ENCODE results near the gene EPHB4.

DNA sequence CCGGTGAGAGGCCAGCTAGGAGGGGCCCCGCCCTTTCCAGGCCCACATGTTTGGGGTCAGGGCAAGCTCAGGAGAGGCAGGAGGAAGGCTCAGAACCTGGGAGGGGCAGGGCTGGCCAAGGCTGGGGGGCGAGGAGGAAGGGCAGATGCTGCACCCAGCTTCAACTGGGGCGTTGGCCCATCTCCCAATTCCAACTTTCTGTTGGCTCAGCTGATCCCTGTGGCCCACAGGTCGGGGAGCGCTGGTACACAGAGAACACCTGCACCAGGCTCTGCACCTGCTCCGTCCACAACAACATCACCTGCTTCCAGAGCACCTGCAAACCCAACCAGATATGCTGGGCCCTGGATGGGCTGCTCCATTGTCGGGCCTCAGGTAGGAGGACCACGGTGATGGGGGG, 53.8 kb downstream of the EPHB4 start:
- no peak for TF ChIP-seq POLR2A (IDR thresholded peaks at IDR 0.05)
- TF ChIP-seq, protein P1, sequence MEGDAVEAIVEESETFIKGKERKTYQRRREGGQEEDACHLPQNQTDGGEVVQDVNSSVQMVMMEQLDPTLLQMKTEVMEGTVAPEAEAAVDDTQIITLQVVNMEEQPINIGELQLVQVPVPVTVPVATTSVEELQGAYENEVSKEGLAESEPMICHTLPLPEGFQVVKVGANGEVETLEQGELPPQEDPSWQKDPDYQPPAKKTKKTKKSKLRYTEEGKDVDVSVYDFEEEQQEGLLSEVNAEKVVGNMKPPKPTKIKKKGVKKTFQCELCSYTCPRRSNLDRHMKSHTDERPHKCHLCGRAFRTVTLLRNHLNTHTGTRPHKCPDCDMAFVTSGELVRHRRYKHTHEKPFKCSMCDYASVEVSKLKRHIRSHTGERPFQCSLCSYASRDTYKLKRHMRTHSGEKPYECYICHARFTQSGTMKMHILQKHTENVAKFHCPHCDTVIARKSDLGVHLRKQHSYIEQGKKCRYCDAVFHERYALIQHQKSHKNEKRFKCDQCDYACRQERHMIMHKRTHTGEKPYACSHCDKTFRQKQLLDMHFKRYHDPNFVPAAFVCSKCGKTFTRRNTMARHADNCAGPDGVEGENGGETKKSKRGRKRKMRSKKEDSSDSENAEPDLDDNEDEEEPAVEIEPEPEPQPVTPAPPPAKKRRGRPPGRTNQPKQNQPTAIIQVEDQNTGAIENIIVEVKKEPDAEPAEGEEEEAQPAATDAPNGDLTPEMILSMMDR (IDR thresholded peaks at IDR 0.05), result no peak

Data from uterus (tissue), 2 donors.